GM20431 (cell line): ENCODE results near the gene SMPDL3A.

ENCODE experiments used
- in situ Hi-C: fragments of 300-500 bp; cut with MseI, MboI; formaldehyde crosslinking; loops from one replicate; pipeline ENCODE4 v1.15.0; 2020; ENCODE audit warnings: low sequenced_read_pairs; ENCODE audit not compliant: unreplicated experiment

The SMPDL3A gene

GRCh38 chr6:122799916-122800686, 11.0 kb downstream of the SMPDL3A start:
- in situ Hi-C loops: no loop called here

GRCh38 chr6:122800906-122801305, 11.8 kb downstream of the SMPDL3A start:
- in situ Hi-C loops: no loop called here

- in situ Hi-C loops: no loop called here
Measured at GRCh38 chr6:122801397-122801796, 12.3 kb downstream of the SMPDL3A start.

- in situ Hi-C loops: no loop called here
Measured at GRCh38 chr6:122803171-122803661, 14.2 kb downstream of the SMPDL3A start.

GRCh38 chr6:122804962-122805485, 16.0 kb downstream of the SMPDL3A start:
- in situ Hi-C loops: no loop called here

GRCh38 chr6:122806291-122806690, 17.2 kb downstream of the SMPDL3A start:
- in situ Hi-C loops: no loop called here

GRCh38 chr6:122808121-122808885, 19.2 kb downstream of the SMPDL3A start:
- in situ Hi-C loops: no loop called here

- in situ Hi-C loops: no loop called here
Measured at GRCh38 chr6:122809001-122809400, 19.9 kb downstream of the SMPDL3A start.

GRCh38 chr6:122809691-122810090, 20.6 kb downstream of the SMPDL3A start:
- in situ Hi-C loops: no loop called here

GRCh38 chr6:122810189-122810588, 21.1 kb downstream of the SMPDL3A start:
- in situ Hi-C loops: no loop called here

GRCh38 chr6:122817358-122817757, 28.3 kb downstream of the SMPDL3A start:
- in situ Hi-C loops: no loop called here

GRCh38 chr6:122817766-122818165, 28.7 kb downstream of the SMPDL3A start:
- in situ Hi-C loops: no loop called here

GRCh38 chr6:122818866-122819265, 29.8 kb downstream of the SMPDL3A start:
- in situ Hi-C loops: no loop called here

GRCh38 chr6:122821095-122821494, 32.0 kb downstream of the SMPDL3A start:
- in situ Hi-C loops: no loop called here

- in situ Hi-C loops: no loop called here
Measured at GRCh38 chr6:122825163-122825562, 36.1 kb downstream of the SMPDL3A start.

- in situ Hi-C loops: no loop called here
Measured at GRCh38 chr6:122829456-122829855, 40.4 kb downstream of the SMPDL3A start.

GRCh38 chr6:122831511-122831910, 42.5 kb downstream of the SMPDL3A start:
- in situ Hi-C loops: loop anchor here (10.0 kb wide), 1 partner anchor 97 kb away; no protein-coding TSS in a partner anchor

GRCh38 chr6:122832459-122832858, 43.4 kb downstream of the SMPDL3A start:
- in situ Hi-C loops: loop anchor here (10.0 kb wide), 1 partner anchor 98 kb away; no protein-coding TSS in a partner anchor

- in situ Hi-C loops: loop anchor here (10.0 kb wide), 1 partner anchor 98 kb away; no protein-coding TSS in a partner anchor
Measured at GRCh38 chr6:122833021-122833491, 44.0 kb downstream of the SMPDL3A start.

- in situ Hi-C loops: loop anchor here (10.0 kb wide), 1 partner anchor 103 kb away; no protein-coding TSS in a partner anchor
Measured at GRCh38 chr6:122838060-122838780, 49.2 kb downstream of the SMPDL3A start.
